ENCODE results near the gene FAM78B.

Gene FAM78B

DNA sequence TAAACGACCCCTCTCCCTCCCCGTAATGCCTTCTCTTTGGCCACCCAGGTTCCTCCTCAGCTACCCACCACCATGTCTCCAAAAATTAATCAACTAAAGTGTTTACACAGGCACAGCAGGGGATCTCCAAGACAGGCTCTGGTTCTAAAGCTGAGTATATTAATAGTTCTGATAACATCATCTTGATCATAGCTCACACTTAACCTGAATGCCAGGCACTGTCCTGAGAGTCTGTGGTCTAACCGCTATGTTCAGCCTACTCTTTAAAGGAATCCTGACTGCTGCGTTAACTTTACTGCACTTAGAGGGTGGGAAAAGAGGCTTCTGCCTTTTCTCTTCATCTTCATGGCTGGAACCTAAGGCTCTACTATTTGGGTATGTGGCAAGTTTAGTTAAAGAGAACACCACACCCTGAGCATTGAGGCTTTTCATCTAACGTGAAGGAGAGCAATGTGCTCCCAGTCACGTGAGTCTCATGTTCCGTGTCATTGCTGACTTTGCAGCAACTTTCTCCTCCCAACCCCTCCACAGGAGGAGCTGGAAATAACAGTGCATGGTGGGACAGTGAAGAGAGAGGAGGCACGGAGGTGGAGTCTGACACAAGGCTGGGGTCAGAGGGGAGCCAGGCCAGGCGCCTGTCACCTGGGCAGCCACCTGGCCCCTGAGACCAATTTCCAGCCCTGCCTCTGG lies 86.4 kb downstream of the FAM78B start:
- TF ChIP-seq, protein P1, sequence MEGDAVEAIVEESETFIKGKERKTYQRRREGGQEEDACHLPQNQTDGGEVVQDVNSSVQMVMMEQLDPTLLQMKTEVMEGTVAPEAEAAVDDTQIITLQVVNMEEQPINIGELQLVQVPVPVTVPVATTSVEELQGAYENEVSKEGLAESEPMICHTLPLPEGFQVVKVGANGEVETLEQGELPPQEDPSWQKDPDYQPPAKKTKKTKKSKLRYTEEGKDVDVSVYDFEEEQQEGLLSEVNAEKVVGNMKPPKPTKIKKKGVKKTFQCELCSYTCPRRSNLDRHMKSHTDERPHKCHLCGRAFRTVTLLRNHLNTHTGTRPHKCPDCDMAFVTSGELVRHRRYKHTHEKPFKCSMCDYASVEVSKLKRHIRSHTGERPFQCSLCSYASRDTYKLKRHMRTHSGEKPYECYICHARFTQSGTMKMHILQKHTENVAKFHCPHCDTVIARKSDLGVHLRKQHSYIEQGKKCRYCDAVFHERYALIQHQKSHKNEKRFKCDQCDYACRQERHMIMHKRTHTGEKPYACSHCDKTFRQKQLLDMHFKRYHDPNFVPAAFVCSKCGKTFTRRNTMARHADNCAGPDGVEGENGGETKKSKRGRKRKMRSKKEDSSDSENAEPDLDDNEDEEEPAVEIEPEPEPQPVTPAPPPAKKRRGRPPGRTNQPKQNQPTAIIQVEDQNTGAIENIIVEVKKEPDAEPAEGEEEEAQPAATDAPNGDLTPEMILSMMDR (IDR thresholded peaks at IDR 0.05; ENCODE audit: low read length): no peak
- no peak for TF ChIP-seq EZH2 (IDR thresholded peaks at IDR 0.05; ENCODE audit: borderline replicate concordance, low read length)
- Histone ChIP-seq H3F3A (ENCODE audit: insufficient read depth, low read length) (no peaks in the 10 kb centered on the region), H3K36me3 (ENCODE audit: insufficient read depth, low read length) (no peaks in the 10 kb centered on the region), H3K4me1 (ENCODE audit: insufficient read depth, low read length, severe bottlenecking) (no peaks in the 10 kb centered on the region), H3K9ac (ENCODE audit: low read length) (no peak overlapping the region), H3K4me3 (ENCODE audit: low read depth, low read length, poor library complexity, severe bottlenecking) (no peak overlapping the region), H3K27ac (ENCODE audit: low read depth, low read length, poor library complexity, severe bottlenecking) (no peak overlapping the region), H2AFZ (ENCODE audit: low read length) (no peak overlapping the region), H3K27me3 (ENCODE audit: insufficient read depth, low read length) (no peaks in the 10 kb centered on the region), H3K79me2 (ENCODE audit: insufficient read depth, low read length) (no peaks in the 10 kb centered on the region), H4K20me1 (ENCODE audit: insufficient read depth, low read length) (no peaks in the 10 kb centered on the region), H3K9me2 (ENCODE audit: low read depth, low read length) (no peaks in the 10 kb centered on the region), H3K9me3 (ENCODE audit: low read length) (no peaks in the 10 kb centered on the region), H3K4me2 (ENCODE audit: low read length) (no peak overlapping the region)

DNA sequence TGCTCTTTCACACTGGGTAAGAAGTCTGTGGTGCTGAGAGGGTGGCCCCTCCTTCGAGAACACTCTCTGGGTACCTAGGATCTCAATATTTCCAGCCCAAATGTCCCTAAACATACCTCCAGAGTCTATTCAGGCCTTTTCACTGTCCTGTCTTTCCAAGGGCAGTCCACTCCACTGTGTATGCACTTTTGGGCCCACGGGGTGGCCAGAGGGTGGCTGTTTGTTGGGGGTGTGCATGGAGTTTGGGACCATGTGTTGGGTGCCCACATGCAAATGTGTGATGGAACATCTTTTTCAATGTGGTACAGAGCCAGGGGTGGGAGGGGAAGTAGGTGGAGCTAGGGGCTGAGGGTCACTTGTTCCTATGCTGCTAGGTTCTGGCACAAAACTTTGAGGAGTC lies 87.5 kb downstream of the FAM78B start:
- Histone ChIP-seq H4K20me1 (ENCODE audit: insufficient read depth, low read length) (no peaks in the 10 kb centered on the region), H3K4me1 (ENCODE audit: insufficient read depth, low read length, severe bottlenecking) (no peaks in the 10 kb centered on the region), H3K79me2 (ENCODE audit: insufficient read depth, low read length) (no peaks in the 10 kb centered on the region), H3K4me2 (ENCODE audit: low read length) (no peak overlapping the region), H3K9me3 (ENCODE audit: low read length) (no peaks in the 10 kb centered on the region), H3K9me2 (ENCODE audit: low read depth, low read length) (no peaks in the 10 kb centered on the region), H3K27ac (ENCODE audit: low read depth, low read length, poor library complexity, severe bottlenecking) (no peak overlapping the region), H3K36me3 (ENCODE audit: insufficient read depth, low read length) (no peaks in the 10 kb centered on the region), H3K9ac (ENCODE audit: low read length) (no peak overlapping the region), H3K27me3 (ENCODE audit: insufficient read depth, low read length) (no peaks in the 10 kb centered on the region), H3K4me3 (ENCODE audit: low read depth, low read length, poor library complexity, severe bottlenecking) (no peak overlapping the region), H2AFZ (ENCODE audit: low read length) (no peak overlapping the region), H3F3A (ENCODE audit: insufficient read depth, low read length) (no peaks in the 10 kb centered on the region)
- TF ChIP-seq EZH2 (IDR thresholded peaks at IDR 0.05; ENCODE audit: borderline replicate concordance, low read length): no peak
- TF ChIP-seq, protein P1 (IDR thresholded peaks at IDR 0.05; ENCODE audit: low read length): no peak

DNA sequence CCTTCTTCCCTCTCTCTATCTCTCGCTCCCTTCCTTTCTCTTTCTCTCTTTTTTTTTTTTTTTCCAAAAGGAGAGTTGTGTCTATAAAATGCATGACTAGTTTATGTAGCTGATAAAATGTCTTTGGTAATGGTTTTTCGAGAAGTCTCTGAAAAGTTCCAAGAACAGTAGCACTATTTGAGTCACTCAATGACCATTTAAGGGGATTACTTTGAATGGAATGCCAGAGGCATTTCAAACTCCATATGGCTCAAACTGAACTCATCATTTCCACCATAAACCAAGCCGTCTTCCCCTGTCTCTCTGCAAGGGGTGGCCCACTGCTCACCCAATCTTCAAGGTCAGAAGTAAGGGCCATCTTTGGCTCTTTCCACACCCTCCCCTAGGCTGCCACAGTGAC lies 93.3 kb downstream of the FAM78B start:
- H3K9me3 ChIP-seq (ENCODE audit: low read length): no peaks in the 10 kb centered on the region
- no peaks in the 10 kb centered on the region for H4K20me1 ChIP-seq (ENCODE audit: insufficient read depth, low read length)
- H3K9me2 ChIP-seq (ENCODE audit: low read depth, low read length): no peaks in the 10 kb centered on the region
- H2AFZ ChIP-seq (ENCODE audit: low read length): no peak overlapping the region
- H3K9ac ChIP-seq (ENCODE audit: low read length): no peak overlapping the region
- TF ChIP-seq, protein P1 (IDR thresholded peaks at IDR 0.05; ENCODE audit: low read length): no peak
- no peak for TF ChIP-seq EZH2 (IDR thresholded peaks at IDR 0.05; ENCODE audit: borderline replicate concordance, low read length)
- no peak overlapping the region for H3K4me3 ChIP-seq (ENCODE audit: low read depth, low read length, poor library complexity, severe bottlenecking)
- H3F3A ChIP-seq (ENCODE audit: insufficient read depth, low read length): no peaks in the 10 kb centered on the region
- no peak overlapping the region for H3K4me2 ChIP-seq (ENCODE audit: low read length)
- no peaks in the 10 kb centered on the region for H3K36me3 ChIP-seq (ENCODE audit: insufficient read depth, low read length)
- no peaks in the 10 kb centered on the region for H3K4me1 ChIP-seq (ENCODE audit: insufficient read depth, low read length, severe bottlenecking)
- no peak overlapping the region for H3K27ac ChIP-seq (ENCODE audit: low read depth, low read length, poor library complexity, severe bottlenecking)
- H3K27me3 ChIP-seq (ENCODE audit: insufficient read depth, low read length): no peaks in the 10 kb centered on the region
- H3K79me2 ChIP-seq (ENCODE audit: insufficient read depth, low read length): no peaks in the 10 kb centered on the region

Data from OCI-LY1 (cell line).